Measurements from ENCODE around the gene IGSF21.

DNA sequence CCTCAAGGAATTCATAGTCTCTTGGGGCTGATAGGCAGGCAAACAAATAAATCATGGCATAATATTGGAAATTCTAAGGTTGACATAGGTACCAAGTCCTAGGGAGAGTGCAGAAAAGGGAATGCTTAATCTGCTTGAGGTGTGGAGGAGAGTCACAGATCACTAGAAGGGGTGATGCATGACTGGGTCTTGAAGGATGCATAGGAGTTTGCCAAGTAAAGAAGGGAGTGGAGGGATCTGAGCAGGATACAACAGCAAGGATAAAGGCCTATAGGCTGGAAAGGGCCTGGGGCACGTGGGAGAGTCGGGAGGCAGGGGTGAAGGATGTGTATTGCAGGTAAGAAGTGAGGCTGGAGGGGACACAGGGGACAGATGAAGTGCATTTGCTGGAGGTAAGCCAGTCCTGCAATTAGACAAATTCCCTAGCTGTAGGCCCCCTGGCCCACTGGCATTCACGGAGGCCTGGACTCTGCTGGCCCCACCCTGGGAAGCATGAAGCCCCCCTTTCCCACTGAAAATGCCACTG is 15.9 kb downstream of the IGSF21 start:
- TF ChIP-seq EZH2 (IDR thresholded peaks at IDR 0.05; ENCODE audit: low read length) = no peak
- TF ChIP-seq, protein P1, sequence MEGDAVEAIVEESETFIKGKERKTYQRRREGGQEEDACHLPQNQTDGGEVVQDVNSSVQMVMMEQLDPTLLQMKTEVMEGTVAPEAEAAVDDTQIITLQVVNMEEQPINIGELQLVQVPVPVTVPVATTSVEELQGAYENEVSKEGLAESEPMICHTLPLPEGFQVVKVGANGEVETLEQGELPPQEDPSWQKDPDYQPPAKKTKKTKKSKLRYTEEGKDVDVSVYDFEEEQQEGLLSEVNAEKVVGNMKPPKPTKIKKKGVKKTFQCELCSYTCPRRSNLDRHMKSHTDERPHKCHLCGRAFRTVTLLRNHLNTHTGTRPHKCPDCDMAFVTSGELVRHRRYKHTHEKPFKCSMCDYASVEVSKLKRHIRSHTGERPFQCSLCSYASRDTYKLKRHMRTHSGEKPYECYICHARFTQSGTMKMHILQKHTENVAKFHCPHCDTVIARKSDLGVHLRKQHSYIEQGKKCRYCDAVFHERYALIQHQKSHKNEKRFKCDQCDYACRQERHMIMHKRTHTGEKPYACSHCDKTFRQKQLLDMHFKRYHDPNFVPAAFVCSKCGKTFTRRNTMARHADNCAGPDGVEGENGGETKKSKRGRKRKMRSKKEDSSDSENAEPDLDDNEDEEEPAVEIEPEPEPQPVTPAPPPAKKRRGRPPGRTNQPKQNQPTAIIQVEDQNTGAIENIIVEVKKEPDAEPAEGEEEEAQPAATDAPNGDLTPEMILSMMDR (optimal IDR thresholded peaks at IDR 0.05 in 1 of 3, IDR thresholded peaks at IDR 0.05 in 1 of 3, conservative IDR thresholded peaks at IDR 0.05 in 1 of 3; ENCODE audit: extremely low read depth in 1 of 3, insufficient read depth in 2 of 3, low read length in 3 of 3) = no peak

All from keratinocyte (primary cell).